ENCODE measurements around the gene FLYWCH2. TPM values are rescaled to one million over a fixed set of nuclear protein-coding genes. Genes with fewer than 3 reads are reported as not detected.

Gene FLYWCH2
- total and polyA plus RNA-seq, 2 of the 13 experiments (the other 11 are each of a cell fraction or from before 2014, with no cell fraction given), result 16.9 to 19.8 TPM

DNA sequence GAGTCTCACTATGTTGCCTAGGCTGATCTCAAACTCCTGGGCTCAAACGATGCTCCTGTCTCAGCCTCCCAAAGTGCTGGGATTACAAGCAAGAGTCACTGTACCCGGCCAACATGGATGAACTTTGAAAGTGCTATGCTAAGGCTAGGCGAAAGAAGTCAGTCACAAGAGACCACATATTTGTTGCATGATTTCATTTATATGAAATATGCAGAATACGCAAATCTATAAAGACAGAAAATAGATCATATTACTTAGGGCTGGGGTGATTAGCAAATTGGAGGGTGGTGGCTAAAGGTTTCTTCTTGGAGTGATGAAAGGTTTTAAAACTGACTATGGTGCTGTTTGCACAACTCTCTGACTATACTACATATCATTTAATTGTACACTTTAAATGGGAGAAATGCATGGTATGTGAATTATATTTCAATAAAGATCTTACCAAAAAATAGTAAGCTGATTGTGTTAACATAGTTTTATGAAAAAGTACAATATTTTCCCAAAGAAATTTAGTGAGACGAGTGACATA, 27.5 kb downstream of the FLYWCH2 start:
- DNase-seq (ENCODE audit: low spot score) (no peak), ATAC-seq (no peak), FAIRE-seq (no peak)
- H3K9ac ChIP-seq (ENCODE audit: insufficient read depth, low read depth, low read length), result no peak overlapping the region
- H3K27ac ChIP-seq (ENCODE audit: extremely low read length, insufficient read depth, low read length), result no peak overlapping the region
- POLR2A ChIA-PET, result no interaction called here
- H2AFZ ChIP-seq (ENCODE audit: low read length), result no peak overlapping the region
- intact Hi-C loops (cut with micrococcal nuclease; ENCODE audit: unreplicated experiment) (loop anchor here (5.0 kb wide), 1 partner anchor 43 kb away; no protein-coding TSS in a partner anchor), in situ Hi-C loops (cut with HindIII; ENCODE audit: extremely low pct_ligation_motif_present, low pct_unique_long_range_greater_than_20kb) (loop anchor here (5.0 kb wide), 2 partner anchors 38 to 73 kb away; no protein-coding TSS in a partner anchor)
- H4K20me1 ChIP-seq (ENCODE audit: insufficient read depth, low read length), result no peaks in the 10 kb centered on the region
- TF ChIP-seq, protein P1, sequence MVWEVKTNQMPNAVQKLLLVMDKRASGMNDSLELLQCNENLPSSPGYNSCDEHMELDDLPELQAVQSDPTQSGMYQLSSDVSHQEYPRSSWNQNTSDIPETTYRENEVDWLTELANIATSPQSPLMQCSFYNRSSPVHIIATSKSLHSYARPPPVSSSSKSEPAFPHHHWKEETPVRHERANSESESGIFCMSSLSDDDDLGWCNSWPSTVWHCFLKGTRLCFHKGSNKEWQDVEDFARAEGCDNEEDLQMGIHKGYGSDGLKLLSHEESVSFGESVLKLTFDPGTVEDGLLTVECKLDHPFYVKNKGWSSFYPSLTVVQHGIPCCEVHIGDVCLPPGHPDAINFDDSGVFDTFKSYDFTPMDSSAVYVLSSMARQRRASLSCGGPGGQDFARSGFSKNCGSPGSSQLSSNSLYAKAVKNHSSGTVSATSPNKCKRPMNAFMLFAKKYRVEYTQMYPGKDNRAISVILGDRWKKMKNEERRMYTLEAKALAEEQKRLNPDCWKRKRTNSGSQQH (CRISPR knock-in tag; IDR thresholded peaks at IDR 0.05; ENCODE audit: low read depth), result no peak
- TF ChIP-seq EP300 (IDR thresholded peaks at IDR 0.05; ENCODE audit: low read depth in 2 of 2, low read length in 2 of 2) (no peak), EP300 (CRISPR knock-in tag; IDR thresholded peaks at IDR 0.05; ENCODE audit: borderline replicate concordance) (no peak), PPARG (CRISPR knock-in tag; conservative IDR thresholded peaks at IDR 0.05) (no peak), SSRP1 (CRISPR knock-in tag; IDR thresholded peaks at IDR 0.05) (no peak), ZHX2 (IDR thresholded peaks at IDR 0.05; ENCODE audit: low read depth) (no peak), ZHX2 (CRISPR knock-in tag; IDR thresholded peaks at IDR 0.05; ENCODE audit: borderline replicate concordance) (no peak), ZNF331 (CRISPR knock-in tag; IDR thresholded peaks at IDR 0.05) (no peak)
- TF ChIP-seq, protein P2, sequence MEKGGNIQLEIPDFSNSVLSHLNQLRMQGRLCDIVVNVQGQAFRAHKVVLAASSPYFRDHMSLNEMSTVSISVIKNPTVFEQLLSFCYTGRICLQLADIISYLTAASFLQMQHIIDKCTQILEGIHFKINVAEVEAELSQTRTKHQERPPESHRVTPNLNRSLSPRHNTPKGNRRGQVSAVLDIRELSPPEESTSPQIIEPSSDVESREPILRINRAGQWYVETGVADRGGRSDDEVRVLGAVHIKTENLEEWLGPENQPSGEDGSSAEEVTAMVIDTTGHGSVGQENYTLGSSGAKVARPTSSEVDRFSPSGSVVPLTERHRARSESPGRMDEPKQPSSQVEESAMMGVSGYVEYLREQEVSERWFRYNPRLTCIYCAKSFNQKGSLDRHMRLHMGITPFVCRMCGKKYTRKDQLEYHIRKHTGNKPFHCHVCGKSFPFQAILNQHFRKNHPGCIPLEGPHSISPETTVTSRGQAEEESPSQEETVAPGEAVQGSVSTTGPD (CRISPR knock-in tag; IDR thresholded peaks at IDR 0.05), result no peak
- peaks cover 25% of the 10 kb centered on the region for H3K4me1 ChIP-seq (ENCODE audit: insufficient read depth, low read length)
- H3K4me2 ChIP-seq (ENCODE audit: low read depth, low read length), result no peak overlapping the region; the same call in 1 of the 2 replicates
- no peaks in the 10 kb centered on the region for H3K9me3 ChIP-seq (ENCODE audit: low read length)
- H3K4me3 ChIP-seq (replicated peaks in 1 of 3; ENCODE audit: insufficient read depth in 1 of 3, low read depth in 2 of 3, low read length in 3 of 3), result no peak overlapping the region
- H3K27me3 ChIP-seq (ENCODE audit: control insufficient read depth in 1 of 2, insufficient read depth in 2 of 2, low read length in 2 of 2), result no peaks in the 10 kb centered on the region; a peak in 1 of 5 replicates
- CTCF ChIA-PET (ENCODE audit: low intra/inter-chr PET ratio, low total read pairs), result no interaction called here
- H3K36me3 ChIP-seq (replicated peaks in 1 of 2; ENCODE audit: control insufficient read depth in 1 of 2, insufficient read depth in 2 of 2, low read length in 2 of 2), result peaks cover 3% of the 10 kb centered on the region in 2 experiments; a peak in 2 of 5 replicates
- H3K79me2 ChIP-seq (ENCODE audit: insufficient read depth, low read length), result peaks cover 7% of the 10 kb centered on the region
- WGBS (ENCODE audit: low lambda C conversion rate), result 23% methylated on average over 5 of the region's 5 CpGs
- no TSS peak for BruUV-seq (replicated peaks)

All from HepG2 (cell line).